IPS DF 6.9 (cell line): ENCODE results near the gene SCARB1.

Source experiments
- DNase-seq: peaks from one replicate; pipeline ENCODE4 v3.0.0-alpha.2; 2013; ENCODE audit warnings: low read depth, low spot score
- H3K27ac ChIP-seq: one replicate; pipeline ENCODE4 v1.5.1; 2013; ENCODE audit warnings: low read length, control low read depth
- H3K27me3 ChIP-seq: 2 replicates; pipeline ENCODE4 v1.6.1; 2013; ENCODE audit warnings: mild to moderate bottlenecking, low read length; ENCODE audit not compliant: control insufficient read depth, insufficient read depth
- H3K36me3 ChIP-seq: 2 replicates; pipeline ENCODE4 v1.6.1; 2013; ENCODE audit warnings: low read length; ENCODE audit not compliant: control insufficient read depth, insufficient read depth
- H3K4me1 ChIP-seq: 2 replicates; pipeline ENCODE4 v1.6.1; 2013; ENCODE audit warnings: low read length; ENCODE audit not compliant: control insufficient read depth, insufficient read depth
- H3K4me3 ChIP-seq: 2 replicates; pipeline ENCODE4 v1.5.1; 2013; ENCODE audit warnings: mild to moderate bottlenecking, low read length
- H3K9me3 ChIP-seq: 2 replicates; pipeline ENCODE4 v1.6.1; 2013; ENCODE audit warnings: low read length, inconsistent platforms; ENCODE audit not compliant: control insufficient read depth, insufficient read depth
- WGBS: extraction: QIAGEN DNeasy Blood & Tissue Kit; methylation state at CpG from one replicate; pipeline ENCODE4 v1.1.7; 2013; ENCODE audit warnings: mixed read lengths, missing lambda C conversion rate; ENCODE audit not compliant: insufficient read length, insufficient coverage; 5-methylcytosine and 5-hydroxymethylcytosine counted together

Gene SCARB1

DNA sequence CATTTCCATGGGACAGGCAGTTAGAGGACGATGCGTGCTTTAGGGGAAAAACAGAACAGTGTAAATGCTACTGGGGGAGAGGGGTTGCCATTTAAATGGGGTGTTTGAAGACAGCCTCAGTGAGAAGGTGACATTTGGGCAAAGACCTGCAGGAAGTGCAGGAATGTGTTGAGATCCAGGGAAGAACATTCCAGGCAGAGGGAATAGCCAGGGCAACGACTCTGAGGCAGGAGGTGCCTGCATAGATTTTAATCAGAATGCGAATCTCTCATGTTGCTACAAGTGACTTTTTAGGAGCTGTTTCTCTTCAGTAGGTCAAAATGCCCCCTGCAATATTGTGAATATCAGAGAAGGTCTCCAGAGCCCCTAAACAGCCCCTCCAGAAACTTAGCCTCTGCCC, 7.6 kb upstream of the SCARB1 start:
- Histone ChIP-seq H3K4me3 (no peak overlapping the region), H3K36me3 (no peaks in the 10 kb centered on the region), H3K27me3 (no peaks in the 10 kb centered on the region), H3K27ac (no peak overlapping the region), H3K4me1 (peaks cover 3% of the 10 kb centered on the region; the same call in 1 of the 2 replicates), H3K9me3 (no peaks in the 10 kb centered on the region)
- no peak for DNase-seq
- no CpG with 5 or more reads among the region's 4 CpGs for WGBS

DNA sequence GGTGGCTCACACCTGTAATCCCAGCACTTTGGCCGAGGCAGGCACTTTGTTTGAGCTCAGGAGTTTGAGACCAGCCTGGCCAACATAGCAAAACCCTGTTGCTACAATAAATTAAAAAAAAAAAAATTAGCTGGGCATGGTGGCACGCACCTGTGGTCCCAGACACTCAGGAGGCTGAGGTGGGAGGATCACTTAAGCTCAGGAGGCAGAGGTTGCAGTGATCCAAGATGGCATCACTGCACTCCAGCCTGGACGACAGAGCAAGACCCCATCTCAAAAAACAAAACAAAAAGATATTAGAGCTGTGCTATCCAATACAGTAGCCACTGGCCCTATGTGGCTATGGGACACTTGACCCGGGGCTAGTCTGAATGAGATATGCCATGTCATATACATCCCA, 6.9 kb upstream of the SCARB1 start:
- no CpG with 5 or more reads among the region's 4 CpGs for WGBS

DNA sequence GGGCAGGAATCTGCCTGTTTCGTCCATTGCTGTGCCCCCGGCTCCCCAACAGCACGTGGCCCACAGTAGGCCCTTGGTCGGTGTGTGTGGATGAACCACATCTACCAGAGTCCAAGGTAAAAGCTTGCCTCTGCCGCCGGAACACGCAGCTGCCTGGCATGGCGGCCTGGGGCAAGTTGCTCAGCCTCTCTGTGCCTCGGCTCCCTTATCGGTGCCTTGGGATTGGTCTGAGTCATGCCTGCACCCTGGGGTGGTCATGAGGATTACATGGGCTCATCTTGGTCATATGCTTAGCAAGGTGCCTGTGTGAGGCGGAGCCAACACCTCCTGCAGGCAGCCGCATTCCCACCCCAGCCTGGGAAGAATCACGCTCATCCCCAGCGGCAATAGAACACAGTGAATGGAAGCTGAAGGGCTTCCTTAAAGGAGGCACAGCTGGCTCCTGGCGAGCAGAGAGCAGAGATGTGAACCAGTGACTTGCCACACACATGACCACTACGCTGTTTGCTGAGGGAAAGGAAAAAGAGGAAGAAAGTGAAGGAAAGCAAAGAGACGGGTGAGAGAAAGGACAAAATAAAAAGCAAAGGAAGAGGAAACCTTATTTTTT, 5.5 kb upstream of the SCARB1 start:
- H3K27me3 ChIP-seq = no peaks in the 10 kb centered on the region
- no peaks in the 10 kb centered on the region for H3K9me3 ChIP-seq
- H3K27ac ChIP-seq = no peak overlapping the region
- H3K36me3 ChIP-seq = no peaks in the 10 kb centered on the region
- H3K4me3 ChIP-seq = no peak overlapping the region
- DNase-seq = no peak
- peaks cover 5% of the 10 kb centered on the region; the same call in 1 of the 2 replicates for H3K4me1 ChIP-seq
- no CpG with 5 or more reads among the region's 17 CpGs for WGBS

More for the DNA sequence above, 6.9 kb upstream of the SCARB1 start:
- Histone ChIP-seq H3K27ac (no peak overlapping the region), H3K27me3 (no peaks in the 10 kb centered on the region), H3K9me3 (no peaks in the 10 kb centered on the region), H3K36me3 (no peaks in the 10 kb centered on the region), H3K4me1 (peaks cover 3% of the 10 kb centered on the region; the same call in 1 of the 2 replicates), H3K4me3 (no peak overlapping the region)
- DNase-seq = no peak

DNA sequence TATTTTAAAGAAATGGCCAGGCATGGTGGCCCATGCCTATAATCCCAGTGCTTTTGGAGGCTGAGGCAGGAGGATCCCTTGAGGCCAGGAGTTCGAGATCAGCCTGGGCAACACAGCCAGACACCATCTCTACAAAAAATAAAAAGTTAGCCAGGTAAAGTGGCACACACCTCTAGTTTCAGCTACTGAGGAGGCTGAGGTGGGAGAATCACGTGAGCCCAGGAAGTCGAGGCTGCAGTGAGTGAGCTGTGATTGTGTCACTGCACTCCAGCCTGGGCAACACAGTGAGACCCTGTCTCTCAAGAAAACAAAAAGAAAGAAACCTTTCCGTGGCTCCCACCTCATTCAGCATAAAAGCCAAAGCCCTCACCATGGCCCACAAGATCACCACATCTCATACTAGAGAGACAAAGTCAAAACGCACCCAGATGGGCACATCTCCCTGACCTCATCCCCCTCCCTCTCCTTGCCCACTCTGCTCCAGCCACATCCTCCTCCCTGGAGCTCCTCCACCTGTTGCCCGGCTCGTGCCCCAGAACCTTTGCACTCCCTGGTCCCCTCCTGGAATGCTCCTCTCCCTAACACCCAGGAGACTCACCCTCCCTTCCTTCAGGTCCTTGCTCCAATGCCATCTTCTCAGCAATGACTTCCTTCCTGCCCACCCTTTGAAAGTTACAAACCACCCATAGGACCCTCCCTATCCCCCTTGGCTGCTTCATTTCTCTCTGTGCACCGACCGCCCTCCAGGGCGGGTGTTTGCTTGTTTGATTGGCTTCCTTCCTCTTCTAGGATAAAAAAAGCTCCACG, 4.8 kb upstream of the SCARB1 start:
- DNase-seq = no peak
- Histone ChIP-seq H3K4me1 (peaks cover 5% of the 10 kb centered on the region; the same call in 1 of the 2 replicates), H3K36me3 (no peaks in the 10 kb centered on the region), H3K27ac (no peak overlapping the region), H3K27me3 (no peaks in the 10 kb centered on the region), H3K9me3 (no peaks in the 10 kb centered on the region), H3K4me3 (no peak overlapping the region)
- WGBS = no CpG with 5 or more reads among the region's 11 CpGs

DNA sequence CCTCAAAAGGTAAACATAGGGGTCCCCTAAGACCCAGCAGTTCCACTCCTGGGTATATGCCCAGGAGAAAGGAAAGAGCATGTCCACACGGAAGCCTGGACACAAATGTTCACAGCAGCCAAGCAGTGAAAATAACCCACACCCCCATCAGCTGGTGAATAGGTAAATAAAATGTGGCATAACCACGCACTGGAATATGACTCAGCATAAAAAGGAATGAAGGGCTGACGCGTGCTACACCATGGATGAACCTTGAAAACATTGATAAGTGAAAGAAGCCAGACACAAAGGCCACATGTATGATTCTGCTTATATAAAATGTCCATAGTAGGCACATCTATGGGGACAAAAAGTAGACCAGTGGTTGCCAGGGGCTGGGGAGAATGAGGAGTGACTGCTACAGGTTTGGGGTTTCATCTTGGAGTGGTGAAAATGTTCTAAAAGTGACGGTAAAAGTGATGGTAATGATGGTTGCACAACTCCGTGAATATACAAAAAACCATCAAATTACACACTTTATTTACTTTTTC, 3.8 kb upstream of the SCARB1 start:
- Histone ChIP-seq H3K36me3 (no peaks in the 10 kb centered on the region), H3K4me1 (peaks cover 8% of the 10 kb centered on the region; the same call in 1 of the 2 replicates), H3K27ac (no peak overlapping the region), H3K4me3 (no peak overlapping the region), H3K27me3 (no peaks in the 10 kb centered on the region), H3K9me3 (no peaks in the 10 kb centered on the region)
- WGBS = no CpG with 5 or more reads among the region's 6 CpGs
- DNase-seq = no peak

DNA sequence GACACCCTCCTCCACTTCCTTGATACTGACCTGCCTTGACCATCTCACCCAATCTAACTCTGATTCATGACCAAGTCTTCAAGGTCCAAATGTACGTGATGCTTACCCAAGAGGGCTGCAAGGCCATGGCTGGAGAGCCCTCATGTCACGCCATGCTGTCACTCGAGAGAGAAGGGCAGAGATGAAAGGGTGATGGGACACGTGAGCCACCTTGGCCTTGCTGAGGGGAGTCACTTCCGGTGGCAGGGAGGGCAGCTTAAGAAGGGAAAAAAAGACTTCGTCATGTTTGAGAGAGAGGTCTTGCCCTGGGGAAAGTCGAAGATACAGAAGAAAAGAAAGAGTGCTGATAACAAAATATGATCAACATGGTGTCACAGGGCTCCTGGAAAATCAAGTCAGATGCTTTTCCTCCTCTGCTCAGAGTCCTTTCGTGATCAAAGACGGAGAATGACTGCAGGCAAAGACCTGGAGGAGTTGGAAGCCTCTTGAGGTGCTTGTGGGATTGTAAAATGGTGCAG, 3.3 kb upstream of the SCARB1 start:
- no peak for DNase-seq
- Histone ChIP-seq H3K4me1 (peaks cover 8% of the 10 kb centered on the region; the same call in 1 of the 2 replicates), H3K27ac (no peak overlapping the region), H3K27me3 (no peaks in the 10 kb centered on the region), H3K36me3 (no peaks in the 10 kb centered on the region), H3K4me3 (no peak overlapping the region), H3K9me3 (no peaks in the 10 kb centered on the region)
- WGBS = no CpG with 5 or more reads among the region's 9 CpGs

DNA sequence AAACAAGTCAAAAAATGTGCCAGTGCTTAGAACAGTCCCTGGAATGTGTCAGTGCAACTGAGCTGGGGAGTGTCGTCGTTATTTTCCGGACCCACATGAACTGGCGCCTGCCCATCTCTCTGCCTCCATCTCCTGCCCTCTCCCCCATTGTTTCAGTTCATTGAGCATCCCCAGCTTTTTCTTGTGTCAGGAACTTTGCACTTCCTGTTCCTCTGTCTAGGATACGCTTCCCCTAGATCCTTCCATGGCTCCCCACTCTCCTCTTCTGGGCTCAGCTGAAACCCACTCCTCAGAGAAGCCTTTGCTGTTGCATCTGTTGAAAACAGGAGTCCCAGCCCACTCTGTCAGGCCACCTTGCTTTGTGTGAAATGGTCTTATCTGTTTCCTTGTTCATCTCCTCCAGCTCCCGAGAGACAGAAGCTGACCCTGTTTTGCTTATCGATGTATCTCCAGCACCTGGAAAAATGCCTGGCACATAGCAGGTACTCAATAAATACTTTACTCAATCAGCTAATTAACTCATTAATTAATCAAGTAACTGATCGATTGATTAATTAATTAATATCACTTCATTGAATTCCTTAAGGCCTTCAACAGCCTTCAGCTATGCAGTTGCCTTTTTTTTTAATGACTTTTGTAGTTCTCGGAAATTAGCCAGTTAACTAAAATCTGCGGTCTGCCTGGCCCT, 2.7 kb upstream of the SCARB1 start:
- H3K4me3 ChIP-seq = no peak overlapping the region
- H3K27ac ChIP-seq = no peak overlapping the region
- H3K27me3 ChIP-seq = no peaks in the 10 kb centered on the region
- H3K36me3 ChIP-seq = no peaks in the 10 kb centered on the region
- DNase-seq = no peak
- no peaks in the 10 kb centered on the region for H3K9me3 ChIP-seq
- H3K4me1 ChIP-seq = peaks cover 8% of the 10 kb centered on the region; the same call in 1 of the 2 replicates
- WGBS = no CpG with 5 or more reads among the region's 10 CpGs

DNA sequence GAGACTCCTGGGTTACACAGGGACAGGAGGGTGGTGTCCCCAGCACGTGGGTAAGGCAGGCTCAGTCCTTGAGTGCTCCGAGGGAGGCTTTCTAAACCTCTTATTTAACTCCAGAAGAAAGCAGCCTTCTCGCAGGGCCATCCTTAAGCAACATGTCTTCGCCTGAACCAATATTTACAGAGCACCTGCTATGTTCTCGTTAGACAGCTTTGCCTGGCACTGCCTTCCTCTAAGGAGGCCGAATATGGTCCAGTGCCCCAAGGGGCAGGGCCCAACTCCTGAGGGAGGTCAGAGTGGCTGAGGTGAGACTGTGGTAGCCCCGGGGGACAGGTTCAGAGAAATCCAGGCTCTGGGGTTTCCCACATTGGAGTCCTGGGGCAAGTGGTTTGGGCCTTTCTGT, 2.1 kb upstream of the SCARB1 start:
- H3K27ac ChIP-seq = no peak overlapping the region
- H3K9me3 ChIP-seq = no peaks in the 10 kb centered on the region
- H3K4me3 ChIP-seq = no peak overlapping the region
- H3K27me3 ChIP-seq = no peaks in the 10 kb centered on the region
- WGBS = no CpG with 5 or more reads among the region's 7 CpGs
- DNase-seq = no peak
- H3K36me3 ChIP-seq = no peaks in the 10 kb centered on the region
- H3K4me1 ChIP-seq = peaks cover 8% of the 10 kb centered on the region; the same call in 1 of the 2 replicates

DNA sequence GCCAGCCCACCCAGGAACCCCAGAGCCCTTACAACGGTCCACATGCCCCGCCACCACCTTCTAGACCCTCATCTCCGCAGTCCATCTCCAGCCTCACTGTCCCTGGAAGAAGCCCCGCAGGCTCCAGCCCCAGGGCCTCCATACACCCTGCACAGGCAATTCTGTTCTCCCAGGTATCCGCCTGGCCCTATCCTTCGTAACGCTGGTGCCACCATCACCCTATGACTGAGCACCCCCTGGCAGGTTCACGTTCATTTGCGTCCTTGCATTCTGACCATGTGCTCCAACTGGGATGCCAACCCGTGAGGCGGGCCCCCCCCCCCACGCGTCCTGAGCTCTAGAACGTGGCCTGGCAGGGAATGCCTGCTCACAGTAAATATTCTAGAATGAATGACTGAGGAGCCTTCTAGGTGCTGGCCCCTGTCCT, 675 bp upstream of the SCARB1 start:
- Histone ChIP-seq H3K9me3 (no peaks in the 10 kb centered on the region), H3K27me3 (no peaks in the 10 kb centered on the region), H3K27ac (no peak overlapping the region), H3K36me3 (no peaks in the 10 kb centered on the region), H3K4me3 (no peak overlapping the region), H3K4me1 (peaks cover 8% of the 10 kb centered on the region; the same call in 1 of the 2 replicates)
- WGBS = no CpG with 5 or more reads among the region's 14 CpGs
- no peak for DNase-seq

DNA sequence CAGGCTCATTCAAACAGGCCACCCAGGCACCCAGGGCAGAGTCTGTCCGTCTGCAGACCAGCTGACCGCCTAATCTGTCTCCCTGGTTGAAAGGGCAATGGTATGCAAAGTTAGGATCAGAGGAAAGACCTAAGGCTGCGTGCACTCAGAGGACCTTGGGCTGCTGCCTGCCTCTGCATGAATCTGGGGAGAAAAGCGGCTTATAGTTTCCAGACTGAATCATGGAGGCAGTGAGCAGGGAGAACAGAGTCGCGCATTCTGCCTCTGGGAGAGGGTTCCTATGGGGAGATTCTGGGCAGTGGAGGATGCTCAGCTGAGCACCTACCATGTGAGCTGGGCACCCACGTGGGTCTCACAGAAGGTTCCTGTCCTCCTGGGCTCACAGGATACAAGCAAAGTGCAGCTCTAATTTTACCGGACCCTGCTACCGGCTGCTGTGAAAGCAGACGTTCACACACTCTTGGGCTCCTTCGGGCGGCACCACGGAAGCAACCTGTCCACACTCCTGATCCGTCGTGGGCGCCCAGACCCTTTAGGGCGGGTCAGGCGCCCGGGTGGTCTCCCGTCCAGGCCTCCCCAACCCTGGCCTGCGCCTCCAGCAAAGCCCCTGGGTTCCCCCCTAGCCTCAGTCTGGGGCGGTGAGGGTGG, 772 bp downstream of the SCARB1 start:
- no peak for DNase-seq
- peak overlapping the region; percentile 54 for H3K4me3 ChIP-seq
- no peaks in the 10 kb centered on the region for H3K9me3 ChIP-seq
- no peaks in the 10 kb centered on the region for H3K36me3 ChIP-seq
- no peaks in the 10 kb centered on the region for H3K27me3 ChIP-seq
- peaks cover 5% of the 10 kb centered on the region; the same call in 1 of the 2 replicates for H3K4me1 ChIP-seq
- WGBS = no CpG with 5 or more reads among the region's 22 CpGs
- no peak overlapping the region for H3K27ac ChIP-seq
